ENCODE measurements around the gene OASL.

GRCh38 chr12:121079736-121080272 lies 40.8 kb upstream of the OASL start:
- TF ChIP-seq CTCF (conservative IDR thresholded peaks at IDR 0.05), result no peak
- no peak for TF ChIP-seq EZH2 (IDR thresholded peaks at IDR 0.05; ENCODE audit: low read depth)
